GM12891 (cell line): Measurements from ENCODE around the gene ZNF488.
"Not testable (repeated sequence)": the region's sequence is repeated elsewhere in the genome, so short reads cannot be mapped to it uniquely, and the experiment has no call there.

Experiments used
- DNase-seq: peaks from one replicate; pipeline ENCODE4 v3.0.0; 2011; ENCODE audit warnings: low spot score; ENCODE audit not compliant: insufficient read length
- FAIRE-seq: peaks from 2 replicates; lab custom pipeline; 2011; peaks lifted over from hg19 to GRCh38; lab: Jason Lieb, UNC
- PAX5 ChIP-seq: IDR thresholded peaks from 2 replicates; pipeline ENCODE4 v1.6.1; 2011; ENCODE audit warnings: low read length, moderate library complexity, mild to moderate bottlenecking; ENCODE audit not compliant: insufficient read depth, severe bottlenecking
- POLR2A ChIP-seq: IDR thresholded peaks from 2 replicates; pipeline ENCODE4 v1.6.1; 2011; ENCODE audit warnings: low read depth, low read length, control low read depth
- POLR2AphosphoS5 ChIP-seq: IDR thresholded peaks from 2 replicates; pipeline ENCODE4 v1.6.1; 2011; ENCODE audit warnings: low read depth, low read length, control low read depth
- POU2F2 ChIP-seq: IDR thresholded peaks from 2 replicates; pipeline ENCODE4 v1.6.1; 2011; ENCODE audit warnings: low read depth, mild to moderate bottlenecking, control low read depth, low read length, moderate library complexity
- SPI1 ChIP-seq: IDR thresholded peaks from 2 replicates; pipeline ENCODE4 v1.6.1; 2011; ENCODE audit warnings: low read depth, low read length, control low read depth
- TAF1 ChIP-seq: IDR thresholded peaks from 2 replicates; pipeline ENCODE4 v1.6.1; 2011; ENCODE audit warnings: low read depth, low read length, control low read depth

The ZNF488 gene

DNA sequence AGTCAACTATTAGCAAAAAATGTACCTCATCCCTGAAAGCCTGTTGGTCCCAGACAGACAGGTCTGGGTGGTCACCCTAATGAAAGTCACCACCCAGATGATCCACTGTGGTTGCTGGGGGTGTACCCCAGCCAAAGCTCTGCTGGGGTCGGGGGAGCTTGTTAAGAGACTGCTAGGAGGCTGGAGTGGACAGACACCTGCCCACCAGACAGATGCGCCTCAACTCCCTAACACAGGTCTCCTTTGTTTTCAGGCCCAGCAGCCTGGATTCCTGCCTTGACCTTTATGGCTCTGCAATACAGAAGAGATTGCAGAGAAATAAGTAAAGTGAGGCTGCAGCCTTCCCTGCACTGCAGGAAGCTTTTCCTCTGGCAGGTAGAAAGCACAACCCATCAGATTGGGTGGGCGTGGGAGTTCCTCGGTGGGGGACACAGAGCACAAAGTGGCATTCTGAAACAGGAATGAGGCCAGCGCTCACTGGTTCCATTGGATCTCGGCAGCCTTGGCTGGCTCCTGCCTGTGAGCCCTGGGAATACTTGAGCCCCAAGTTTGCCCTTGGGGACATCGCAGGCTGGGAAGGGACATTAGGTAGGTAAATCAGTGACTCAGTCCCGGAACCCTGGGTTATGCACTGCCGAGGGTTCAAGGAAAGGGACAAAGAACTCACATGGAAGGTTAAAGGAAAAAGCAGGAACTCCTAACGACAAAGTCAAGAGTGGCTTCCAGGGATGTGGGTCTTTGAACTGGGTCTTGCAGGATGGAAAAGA is 18.0 kb upstream of the ZNF488 start:
- no peak for TF ChIP-seq PAX5
- TF ChIP-seq POU2F2 = no peak
- no peak for TF ChIP-seq POLR2AphosphoS5
- TF ChIP-seq POLR2A = no peak
- TF ChIP-seq TAF1 = no peak
- TF ChIP-seq SPI1 = no peak
- no peak for DNase-seq
- no peak for FAIRE-seq

DNA sequence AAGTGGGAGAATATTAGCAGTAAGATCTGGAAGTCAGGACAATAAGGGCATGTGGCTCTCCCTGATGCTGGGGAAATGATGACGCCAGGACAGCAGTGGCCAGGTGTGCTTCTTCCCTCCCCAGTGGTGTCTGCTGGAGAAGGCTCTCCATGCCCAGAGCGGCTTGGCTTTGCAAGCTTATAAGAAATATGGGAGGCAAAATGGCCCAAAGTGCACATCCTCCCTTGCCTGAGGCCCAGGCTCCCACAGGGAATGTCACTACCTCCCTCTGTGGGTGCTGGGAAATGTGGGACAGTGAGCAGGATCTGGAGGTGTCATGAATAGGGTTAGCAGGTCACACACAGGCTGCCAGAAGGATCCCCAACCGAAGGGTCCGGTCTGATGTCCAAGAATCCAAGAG is 17.1 kb upstream of the ZNF488 start:
- FAIRE-seq (no peak), DNase-seq (no peak)
- TF ChIP-seq TAF1 (no peak), PAX5 (no peak)

DNA sequence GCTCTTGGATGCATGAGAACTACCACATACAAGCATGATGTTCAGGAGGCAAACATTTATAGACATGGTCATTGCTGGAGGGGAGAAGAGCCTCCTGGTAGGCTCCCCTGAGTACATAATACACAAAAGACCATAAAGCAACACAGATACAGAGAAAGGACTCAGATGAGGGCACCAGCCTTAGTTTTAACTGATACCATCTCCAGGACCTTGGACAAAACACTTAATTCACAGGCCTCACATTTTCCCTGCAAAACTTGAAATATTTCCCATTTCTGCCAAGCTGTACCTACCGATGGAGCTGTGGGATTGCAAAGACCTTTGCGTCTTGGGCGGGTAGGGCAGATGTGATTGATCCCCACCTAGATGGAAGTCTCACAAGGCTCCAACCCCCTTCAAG is 16.7 kb upstream of the ZNF488 start:
- no peak for DNase-seq
- FAIRE-seq = no peak
- TF ChIP-seq POLR2AphosphoS5 = no peak
- no peak for TF ChIP-seq PAX5
- TF ChIP-seq SPI1 = no peak
- TF ChIP-seq TAF1 = no peak
- no peak for TF ChIP-seq POU2F2
- TF ChIP-seq POLR2A = no peak

DNA sequence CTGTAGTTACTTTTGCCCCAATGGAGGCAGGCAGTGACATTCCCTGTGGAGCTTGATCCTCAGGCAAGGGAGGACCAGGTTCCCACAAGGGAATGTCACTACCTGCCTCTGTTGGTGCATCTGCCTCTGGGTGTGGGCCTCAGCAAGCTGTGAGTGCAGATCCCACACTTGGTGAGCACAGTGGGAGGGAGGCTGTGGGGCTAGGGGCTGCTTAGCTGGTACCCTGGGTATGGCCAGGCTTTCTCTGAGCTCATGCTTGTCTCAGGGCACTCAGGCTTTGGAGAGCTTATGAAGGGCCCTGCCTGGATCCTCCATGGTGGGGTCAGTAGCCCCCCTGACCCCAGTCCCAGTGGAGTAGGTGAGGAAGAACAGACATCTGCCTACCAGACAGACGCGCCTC is 16.2 kb upstream of the ZNF488 start:
- FAIRE-seq = no peak
- TF ChIP-seq TAF1 (no peak), POU2F2 (no peak), POLR2A (no peak), SPI1 (no peak), PAX5 (no peak), POLR2AphosphoS5 (no peak)
- no peak for DNase-seq

DNA sequence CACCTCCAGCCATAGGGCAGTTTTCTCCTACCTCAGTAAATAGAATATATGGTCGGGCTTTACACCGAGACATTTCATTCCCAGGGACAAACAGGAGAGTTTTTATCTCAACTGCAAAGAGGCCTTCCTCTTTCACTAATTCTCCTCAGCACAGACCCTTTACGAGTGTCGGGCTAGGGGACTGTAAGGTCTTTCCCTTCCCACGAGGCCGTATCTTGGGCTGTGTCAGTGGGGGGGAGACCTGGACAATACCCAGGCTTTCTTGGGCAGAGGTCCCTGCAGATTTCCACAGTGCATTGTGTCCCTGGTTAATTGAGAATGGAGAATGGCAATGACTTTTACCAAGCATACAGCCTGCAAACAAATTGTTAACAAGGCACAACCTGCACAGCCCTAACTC is 13.2 kb upstream of the ZNF488 start:
- no peak for FAIRE-seq
- TF ChIP-seq POLR2AphosphoS5 (no peak), POLR2A (no peak), SPI1 (no peak), POU2F2 (no peak)

DNA sequence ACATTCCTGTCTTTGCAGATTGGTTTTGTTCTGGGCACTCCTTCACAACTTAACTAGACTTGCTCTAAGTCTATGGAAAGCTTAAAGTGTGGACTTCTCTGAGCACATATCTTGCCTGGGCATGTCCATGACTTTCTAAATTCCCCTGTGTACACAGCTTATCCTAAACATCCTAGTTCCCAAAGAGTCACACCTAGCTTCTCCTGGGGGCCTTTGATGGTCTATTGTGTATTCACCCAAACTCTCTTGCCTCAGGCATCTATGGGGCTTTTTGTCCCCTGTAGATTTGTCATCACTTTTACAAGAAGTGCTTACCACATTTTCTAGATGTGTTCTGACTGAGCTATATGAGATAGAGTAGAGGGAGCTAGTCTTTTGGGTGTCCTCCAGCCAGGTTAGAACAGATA is 12.2 kb upstream of the ZNF488 start:
- FAIRE-seq = no peak
- no peak for DNase-seq
- no peak for TF ChIP-seq POLR2A
- no peak for TF ChIP-seq SPI1
- TF ChIP-seq TAF1 = no peak
- TF ChIP-seq PAX5 = no peak
- TF ChIP-seq POU2F2 = no peak
- no peak for TF ChIP-seq POLR2AphosphoS5

More for the DNA sequence above, 13.2 kb upstream of the ZNF488 start:
- no peak for DNase-seq

DNA sequence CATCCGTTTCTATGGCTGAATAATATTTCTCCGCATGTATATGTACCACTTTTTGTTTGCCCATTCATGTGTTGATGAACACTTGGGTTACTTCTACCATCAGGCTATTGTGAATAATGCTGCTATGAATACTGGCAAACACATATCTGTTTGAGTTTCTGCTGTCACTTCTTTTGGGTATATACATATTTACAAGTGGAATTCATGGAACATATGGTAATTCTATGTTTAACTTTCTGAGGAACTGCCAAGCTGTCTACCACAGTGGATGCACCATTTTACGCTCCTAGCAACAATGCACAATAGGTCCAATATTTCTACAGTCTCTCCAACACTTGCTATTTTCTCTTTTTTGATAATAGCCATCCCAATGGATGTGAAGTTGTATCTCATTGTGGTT is 5.5 kb upstream of the ZNF488 start:
- DNase-seq = no peak
- no peak for TF ChIP-seq SPI1
- no peak for TF ChIP-seq TAF1
- TF ChIP-seq POLR2A = no peak
- TF ChIP-seq PAX5 = no peak
- no peak for TF ChIP-seq POU2F2
- TF ChIP-seq POLR2AphosphoS5 = no peak
- no peak for FAIRE-seq

DNA sequence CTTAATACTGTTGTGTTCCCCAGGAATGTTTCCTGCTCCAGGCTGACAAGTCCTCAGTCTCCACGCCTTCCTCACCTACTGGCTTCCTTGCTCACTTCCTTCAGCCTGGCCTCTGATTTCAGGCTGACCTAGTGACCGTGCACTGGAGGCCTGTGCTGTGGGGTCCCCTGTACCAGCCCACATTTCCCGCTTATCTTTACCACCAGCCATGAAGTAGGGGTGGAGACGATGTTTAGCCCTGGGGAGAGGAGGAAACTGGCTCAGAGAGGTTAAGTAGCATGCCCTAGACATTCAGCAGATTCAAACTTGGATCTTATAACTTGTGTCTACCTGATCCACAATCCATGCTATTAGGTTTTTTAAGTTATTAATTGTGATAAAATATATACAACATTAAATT is 4.8 kb upstream of the ZNF488 start:
- no peak for TF ChIP-seq POU2F2
- no peak for TF ChIP-seq TAF1
- no peak for TF ChIP-seq POLR2AphosphoS5
- no peak for TF ChIP-seq PAX5
- no peak for TF ChIP-seq SPI1
- no peak for TF ChIP-seq POLR2A
- FAIRE-seq (no peak), DNase-seq (no peak)

DNA sequence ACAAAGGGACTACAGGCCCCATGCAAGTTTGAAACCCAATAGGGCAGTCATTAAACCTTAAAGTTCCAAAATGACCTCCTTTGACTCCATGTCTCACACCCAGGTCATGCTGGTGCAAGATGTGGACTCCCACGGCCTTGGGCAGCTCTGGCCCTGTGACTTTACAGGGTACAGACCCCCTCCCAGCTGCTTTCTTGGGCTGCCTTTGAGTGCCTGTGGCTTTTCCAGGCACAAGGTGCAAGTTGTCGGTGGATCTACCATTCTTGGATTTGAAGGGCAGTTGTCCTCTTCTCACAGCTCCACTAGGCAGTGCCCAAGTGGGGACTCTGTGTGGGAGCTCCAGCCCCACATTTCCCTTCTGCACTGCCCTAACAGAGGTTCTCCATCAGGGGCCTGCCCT is 2.0 kb upstream of the ZNF488 start:
- not testable (repeated sequence) for DNase-seq, FAIRE-seq

DNA sequence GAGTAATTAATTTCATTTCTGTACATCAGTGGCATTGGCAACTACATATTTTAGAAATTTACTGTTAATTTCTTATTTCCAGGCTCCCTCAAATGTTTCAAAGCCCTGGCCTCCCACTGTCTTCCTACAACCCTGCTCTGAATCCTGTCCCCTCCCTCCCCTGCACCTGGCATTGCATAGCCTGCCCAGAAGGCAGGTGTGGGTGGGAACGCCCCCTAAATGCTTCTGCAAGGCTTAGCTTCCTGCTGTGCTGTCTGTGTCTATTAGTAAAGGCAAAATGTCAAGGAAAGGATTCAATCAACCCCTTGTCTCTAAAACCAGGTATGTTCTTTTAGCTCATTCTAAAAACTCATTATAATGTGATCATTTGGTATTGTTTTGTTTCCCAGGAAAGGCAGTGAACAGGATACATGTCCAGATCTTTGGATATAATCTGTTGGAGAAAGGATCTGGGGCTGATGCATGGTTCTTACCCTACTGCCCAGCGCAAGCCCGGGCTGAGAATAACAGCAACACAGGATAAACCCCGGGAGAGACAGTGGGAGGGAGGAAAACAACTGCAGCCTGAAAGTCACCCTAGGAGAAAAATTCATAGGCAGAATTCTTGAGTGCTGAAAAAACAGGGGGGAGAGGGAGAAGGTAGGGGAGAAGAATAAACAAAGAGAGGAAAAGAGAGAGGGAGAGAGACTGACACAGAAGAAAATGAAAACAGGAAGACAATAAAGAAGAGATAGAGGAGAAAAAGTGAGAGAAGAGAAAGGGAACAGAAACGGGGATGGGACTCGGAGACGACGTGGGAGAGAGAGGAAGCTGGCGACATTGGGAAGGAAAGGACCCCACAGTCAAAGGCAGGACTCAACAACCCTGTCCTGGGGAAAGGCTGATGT is 589 bp downstream of the ZNF488 start:
- FAIRE-seq = no peak
- no peak for DNase-seq
- TF ChIP-seq POU2F2 (no peak), TAF1 (no peak), PAX5 (no peak)
